Bronchial epithelial cell (primary cell): Measurements from ENCODE around the gene STK11. TPM values are rescaled to one million over a fixed set of nuclear protein-coding genes. Genes with fewer than 3 reads are reported as not detected.

Source experiments
- DNase-seq: peaks from one replicate; pipeline ENCODE4 v3.0.0-alpha.2; 2010; ENCODE audit warnings: low read depth
- FAIRE-seq: peaks from 2 replicates; lab custom pipeline; 2011; peaks lifted over from hg19 to GRCh38; lab: Jason Lieb, UNC
- H3K27me3 ChIP-seq: 2 replicates; pipeline ENCODE4 v1.5.1; 2011; ENCODE audit warnings: low read length; ENCODE audit not compliant: control insufficient read depth, insufficient read depth
- H3K36me3 ChIP-seq: 2 replicates; pipeline ENCODE4 v1.5.1; 2011; ENCODE audit warnings: low read length; ENCODE audit not compliant: control insufficient read depth, insufficient read depth
- H3K4me3 ChIP-seq: 2 replicates; pipeline ENCODE4 v1.5.1; 2011; ENCODE audit warnings: mild to moderate bottlenecking, low read depth, low read length, control low read depth
- CTCF ChIP-seq: IDR thresholded peaks from 2 replicates; pipeline ENCODE4 v1.5.1; 2011; ENCODE audit warnings: mild to moderate bottlenecking, moderate library complexity, low read length, control low read depth, inconsistent platforms; ENCODE audit not compliant: insufficient read depth, severe bottlenecking
- total RNA-seq: library from RNA; depleted of rRNA; stranded (reverse); fragments of >200 nt; gene quantifications from 2 replicates; pipeline ENCODE4 v1.2.1, GENCODE V29; 2014

STK11 gene
- total RNA-seq, 1 donor from 2014 or later: 117 TPM

- Histone ChIP-seq H3K4me3 (no peak overlapping the region), H3K27me3 (no peaks in the 10 kb centered on the region), H3K36me3 (peaks cover 35% of the 10 kb centered on the region)
- no peak for DNase-seq
- no peak for FAIRE-seq
- no peak for TF ChIP-seq CTCF
Observed at GRCh38 chr19:1273263-1274041, 67.9 kb downstream of the STK11 start.

- TF ChIP-seq CTCF: no peak
- peak overlapping the region; percentile 79 for H3K4me3 ChIP-seq
- no peaks in the 10 kb centered on the region for H3K27me3 ChIP-seq
- FAIRE-seq (no peak), DNase-seq (no peak)
- peaks cover 41% of the 10 kb centered on the region for H3K36me3 ChIP-seq
Observed at GRCh38 chr19:1274081-1274851, 68.7 kb downstream of the STK11 start.

- Histone ChIP-seq H3K27me3 (no peaks in the 10 kb centered on the region), H3K4me3 (peak overlapping the region; percentile 79), H3K36me3 (peaks cover 45% of the 10 kb centered on the region)
- no peak for FAIRE-seq
- DNase-seq: no peak
- no peak for TF ChIP-seq CTCF
Observed at GRCh38 chr19:1274852-1275259, 69.3 kb downstream of the STK11 start.

GRCh38 chr19:1275260-1275975 lies 69.8 kb downstream of the STK11 start, which contains the start of gene FAM174C:
Gene FAM174C, plus strand, starts transcription at chr19:1275530. Its CDS starts 20 bp downstream, at chr19:1275550.
- no peak for FAIRE-seq
- Histone ChIP-seq H3K36me3 (peaks cover 43% of the 10 kb centered on the region), H3K27me3 (no peaks in the 10 kb centered on the region), H3K4me3 (peak within 1 kb of the TSS; percentile 79)
- no peak for TF ChIP-seq CTCF
- DNase-seq: peak; percentile 84

- TF ChIP-seq CTCF: no peak
- no peak for FAIRE-seq
- DNase-seq: no peak
- Histone ChIP-seq H3K36me3 (peaks cover 39% of the 10 kb centered on the region), H3K4me3 (peak overlapping the region; percentile 79), H3K27me3 (no peaks in the 10 kb centered on the region)
Observed at GRCh38 chr19:1275976-1276627, 70.5 kb downstream of the STK11 start.
